Measurements from ENCODE around the gene SIRPG.

SIRPG gene

DNA sequence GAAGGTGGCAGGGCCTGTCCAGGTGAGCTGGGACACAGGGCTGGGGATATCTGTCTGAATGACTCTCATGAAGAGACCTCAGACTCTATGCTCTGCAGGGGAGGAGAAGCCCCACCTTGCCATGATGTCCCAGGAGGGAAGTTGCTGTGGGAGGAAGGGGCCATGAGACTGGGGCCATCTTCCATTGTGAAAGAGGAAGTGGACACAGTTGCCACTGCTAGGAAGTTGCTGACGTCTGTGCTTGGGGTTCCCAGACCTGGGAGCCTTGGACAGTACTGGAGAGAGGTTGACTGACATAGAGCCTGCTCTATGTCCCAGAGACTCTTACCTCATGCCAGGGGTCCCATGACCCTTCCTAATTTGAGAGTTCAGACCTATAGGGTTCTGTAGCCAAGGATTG lies 62.2 kb downstream of the SIRPG start:
- no peak for DNase-seq (ENCODE audit: low read depth, low spot score)

DNA sequence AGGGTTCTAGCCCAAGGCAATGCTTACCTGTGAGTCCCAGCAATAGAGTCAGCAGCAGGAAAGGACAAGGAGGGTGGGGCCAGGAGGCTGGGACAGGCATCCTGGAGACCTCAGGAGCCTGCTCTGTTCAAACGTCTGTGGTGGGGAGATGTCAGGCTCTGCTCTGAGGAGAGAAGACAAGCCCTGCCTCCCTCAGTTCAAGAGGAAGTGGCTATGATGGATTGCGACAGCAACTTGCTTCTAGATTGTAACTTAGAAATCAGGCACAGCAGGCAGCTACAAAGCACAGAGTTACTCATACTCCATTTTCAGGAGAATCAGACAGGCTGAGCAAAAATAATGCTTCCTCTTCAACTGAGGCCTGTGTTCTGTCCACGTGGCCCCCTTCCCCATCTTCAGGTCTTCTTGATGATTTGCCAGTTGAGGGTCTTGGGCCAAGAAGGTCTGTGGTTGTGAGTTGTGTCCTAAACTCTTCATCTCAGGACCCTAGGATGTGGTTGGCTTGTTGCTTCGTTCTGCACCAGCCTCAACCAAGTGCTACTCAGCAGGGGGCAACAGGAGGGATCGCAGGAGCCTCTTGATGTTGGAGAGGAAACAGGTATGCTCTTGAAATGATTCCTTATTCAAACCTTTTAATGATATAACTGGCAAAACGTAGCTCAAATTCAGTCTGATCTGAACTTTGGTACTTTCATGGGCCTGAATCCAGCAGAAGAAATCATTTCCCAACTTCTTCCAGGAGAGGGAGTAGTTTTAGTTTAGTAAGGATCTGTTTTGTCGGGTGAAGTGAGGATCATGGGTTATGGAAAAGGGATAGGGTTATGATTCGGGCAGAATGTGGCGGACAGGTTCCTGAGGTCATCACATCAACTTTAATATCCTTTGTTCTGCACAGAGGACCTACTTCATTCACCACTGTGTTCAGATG lies 68.8 kb downstream of the SIRPG start:
- no peak for DNase-seq (ENCODE audit: low read depth, low spot score)

DNA sequence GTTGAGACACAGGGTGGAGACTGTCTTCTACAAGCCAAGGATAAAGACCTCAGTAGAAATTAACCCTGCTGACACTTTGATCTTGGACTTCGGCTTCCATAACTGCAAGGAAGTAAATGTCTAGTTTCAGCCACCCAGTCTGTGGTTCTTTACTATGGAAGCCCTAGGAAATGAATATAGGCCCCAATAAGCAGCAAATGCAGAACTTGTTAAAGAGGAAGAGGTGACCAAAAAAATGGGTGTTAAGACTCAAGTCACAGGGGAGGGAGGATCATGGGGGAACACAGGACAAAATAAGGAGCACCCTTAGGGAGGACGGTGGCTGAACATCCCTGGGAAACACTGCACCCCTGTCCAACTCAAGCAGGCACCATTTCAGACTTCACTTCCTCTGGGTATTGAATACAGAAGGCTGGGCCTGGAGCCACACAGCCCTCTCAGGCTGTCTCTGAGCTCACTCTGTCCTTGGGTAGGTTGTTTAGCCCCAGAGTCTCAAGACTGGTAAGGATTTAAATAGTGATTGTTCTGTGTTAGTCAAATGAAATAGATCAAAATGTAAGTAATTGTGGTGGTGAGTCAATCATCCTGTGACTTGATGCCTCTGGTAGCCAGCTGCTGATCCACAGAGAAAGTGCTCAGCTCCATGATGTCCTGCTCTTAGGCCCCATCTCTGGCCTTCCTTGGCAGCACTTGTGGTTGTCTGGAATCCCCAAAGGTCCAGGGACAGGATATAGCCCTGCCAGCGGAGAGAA lies 69.6 kb downstream of the SIRPG start:
- no peak for DNase-seq (ENCODE audit: low read depth, low spot score)

DNA sequence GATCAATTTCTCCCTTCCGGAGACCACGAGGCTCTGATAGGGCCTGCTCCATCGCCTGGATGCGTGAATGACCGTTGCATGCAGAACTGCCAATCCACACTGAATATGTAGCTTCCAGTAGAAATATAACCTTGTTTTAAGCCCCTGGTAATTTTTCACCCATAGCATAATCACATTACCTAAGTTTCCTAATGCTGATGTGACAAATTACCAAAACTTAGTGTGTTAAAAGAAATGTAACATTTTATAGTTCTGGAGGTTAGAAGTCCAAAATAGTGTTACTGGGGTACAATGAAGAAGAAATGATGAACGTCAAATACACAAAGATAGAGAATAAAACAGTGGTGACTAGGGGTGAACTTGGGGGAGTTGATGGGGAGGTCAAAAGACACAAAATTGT lies 78.1 kb downstream of the SIRPG start:
- DNase-seq (ENCODE audit: low read depth, low spot score), result no peak

All from astrocyte of the hippocampus (primary cell).